Measurements from ENCODE around the gene EVA1C.
A peak's percentile ranks its signal among the peaks of the same experiment; 100 is the strongest.
"Not testable (repeated sequence)": the region's sequence is repeated elsewhere in the genome, so short reads cannot be mapped to it uniquely, and the experiment has no call there.

EVA1C gene

GRCh38 chr21:32390537-32391224 lies 21.8 kb upstream of the EVA1C start:
- not testable (repeated sequence) for DNase-seq

GRCh38 chr21:32391755-32392154 lies 20.8 kb upstream of the EVA1C start:
- DNase-seq, result no peak

GRCh38 chr21:32392299-32392879 lies 20.1 kb upstream of the EVA1C start:
- no peak for DNase-seq

- peak; percentile 70 for DNase-seq
Measured at GRCh38 chr21:32392880-32393676, 19.4 kb upstream of the EVA1C start, which contains the start of gene URB1. Gene URB1, minus strand, starts transcription at chr21:32393012. Its CDS starts 102 bp downstream, at chr21:32392910.

- DNase-seq, result no peak
Measured at GRCh38 chr21:32393677-32394001, 18.9 kb upstream of the EVA1C start.

- peak; percentile 22 for DNase-seq
Measured at GRCh38 chr21:32403201-32403777, 9.2 kb upstream of the EVA1C start.

- DNase-seq, result no peak
Measured at GRCh38 chr21:32406405-32406804, 6.1 kb upstream of the EVA1C start.

GRCh38 chr21:32410291-32410690 lies 2.2 kb upstream of the EVA1C start:
- no peak for DNase-seq

GRCh38 chr21:32410916-32411315 lies 1.6 kb upstream of the EVA1C start:
- no peak for DNase-seq

GRCh38 chr21:32411350-32412161 lies 950 bp upstream of the EVA1C start:
- DNase-seq, result peak; percentile 9

GRCh38 chr21:32413015-32413504 lies 554 bp downstream of the EVA1C start:
- DNase-seq, result no peak

GRCh38 chr21:32413697-32414578 lies 1.4 kb downstream of the EVA1C start:
- no peak for DNase-seq

GRCh38 chr21:32414579-32415358 lies 2.3 kb downstream of the EVA1C start:
- no peak for DNase-seq

GRCh38 chr21:32415451-32416398 lies 3.2 kb downstream of the EVA1C start:
- DNase-seq, result no peak

- no peak for DNase-seq
Measured at GRCh38 chr21:32418146-32418545, 5.6 kb downstream of the EVA1C start.

GRCh38 chr21:32422064-32422463 lies 9.6 kb downstream of the EVA1C start:
- DNase-seq, result no peak

GRCh38 chr21:32423320-32424190 lies 11.0 kb downstream of the EVA1C start:
- DNase-seq, result no peak

GRCh38 chr21:32424191-32424535 lies 11.7 kb downstream of the EVA1C start:
- DNase-seq, result no peak

GRCh38 chr21:32424674-32425073 lies 12.2 kb downstream of the EVA1C start:
- no peak for DNase-seq
